ENCODE results near the gene ADISSP.

Gene ADISSP

DNA sequence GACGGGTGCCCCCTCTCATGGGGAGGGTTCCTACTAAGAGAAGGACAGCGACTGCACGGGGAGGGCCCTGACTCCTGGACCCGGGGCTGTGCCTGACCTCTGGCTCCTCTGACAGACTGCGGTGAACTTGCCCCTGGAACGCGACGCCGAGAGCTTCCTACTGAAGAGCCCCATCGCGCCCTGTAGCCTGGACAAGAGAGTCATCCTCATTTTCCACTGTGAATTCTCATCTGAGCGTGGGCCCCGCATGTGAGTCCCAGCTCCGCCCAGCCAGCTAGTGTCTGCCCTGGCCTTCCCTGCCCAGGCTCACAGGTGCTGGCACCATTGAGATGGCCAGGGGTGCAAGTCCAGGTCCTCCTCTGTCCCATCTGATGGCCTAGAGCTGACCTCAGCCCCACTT, 35.7 kb upstream of the ADISSP start:
- TF ChIP-seq, protein P1, sequence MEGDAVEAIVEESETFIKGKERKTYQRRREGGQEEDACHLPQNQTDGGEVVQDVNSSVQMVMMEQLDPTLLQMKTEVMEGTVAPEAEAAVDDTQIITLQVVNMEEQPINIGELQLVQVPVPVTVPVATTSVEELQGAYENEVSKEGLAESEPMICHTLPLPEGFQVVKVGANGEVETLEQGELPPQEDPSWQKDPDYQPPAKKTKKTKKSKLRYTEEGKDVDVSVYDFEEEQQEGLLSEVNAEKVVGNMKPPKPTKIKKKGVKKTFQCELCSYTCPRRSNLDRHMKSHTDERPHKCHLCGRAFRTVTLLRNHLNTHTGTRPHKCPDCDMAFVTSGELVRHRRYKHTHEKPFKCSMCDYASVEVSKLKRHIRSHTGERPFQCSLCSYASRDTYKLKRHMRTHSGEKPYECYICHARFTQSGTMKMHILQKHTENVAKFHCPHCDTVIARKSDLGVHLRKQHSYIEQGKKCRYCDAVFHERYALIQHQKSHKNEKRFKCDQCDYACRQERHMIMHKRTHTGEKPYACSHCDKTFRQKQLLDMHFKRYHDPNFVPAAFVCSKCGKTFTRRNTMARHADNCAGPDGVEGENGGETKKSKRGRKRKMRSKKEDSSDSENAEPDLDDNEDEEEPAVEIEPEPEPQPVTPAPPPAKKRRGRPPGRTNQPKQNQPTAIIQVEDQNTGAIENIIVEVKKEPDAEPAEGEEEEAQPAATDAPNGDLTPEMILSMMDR (IDR thresholded peaks at IDR 0.05), result no peak
- peaks cover 53% of the 10 kb centered on the region for H3K4me1 Mint-ChIP-seq
- peaks cover 3% of the 10 kb centered on the region for H3K27me3 Mint-ChIP-seq (ENCODE audit: low read depth, poor library complexity)
- peaks cover 27% of the 10 kb centered on the region for H3K36me3 Mint-ChIP-seq (ENCODE audit: low read depth)
- H3K4me3 Mint-ChIP-seq, result no peak overlapping the region
- H3K27ac Mint-ChIP-seq, result peak overlapping the region; percentile 32
- no peaks in the 10 kb centered on the region for H3K9me3 Mint-ChIP-seq
- DNase-seq, result no peak

DNA sequence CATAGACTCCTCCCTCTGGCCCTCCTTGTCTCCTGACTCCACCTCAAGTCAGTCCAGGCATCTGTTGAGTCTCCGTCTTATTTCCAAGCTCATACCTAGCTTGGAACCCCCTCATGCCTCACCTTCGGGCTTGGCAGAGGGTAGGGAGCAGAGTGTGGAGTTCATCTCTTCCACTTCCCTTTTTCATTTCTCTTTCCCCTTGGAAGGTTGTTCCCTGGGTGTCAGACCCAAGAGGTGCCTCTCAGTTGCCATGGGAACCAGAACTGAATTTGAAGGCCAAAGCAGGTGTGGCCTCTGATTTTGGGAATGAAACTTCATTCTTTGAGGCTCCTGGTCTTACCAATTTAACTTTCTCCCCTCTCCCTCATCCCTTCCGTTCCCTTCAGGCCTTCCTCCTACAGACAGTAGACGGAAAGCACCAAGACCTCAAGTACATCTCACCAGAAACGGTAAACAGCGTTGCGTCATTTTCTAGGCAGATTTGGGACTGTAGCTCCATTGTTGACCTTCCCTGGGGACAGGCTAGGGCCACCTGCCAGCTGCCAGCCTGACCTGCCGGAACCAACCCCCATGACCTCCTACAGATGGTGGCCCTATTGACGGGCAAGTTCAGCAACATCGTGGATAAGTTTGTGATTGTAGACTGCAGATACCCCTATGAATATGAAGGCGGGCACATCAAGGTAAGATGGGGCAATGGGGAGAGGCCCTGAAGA, 35.1 kb upstream of the ADISSP start:
- Mint-ChIP-seq H3K4me3 (no peak overlapping the region), H3K36me3 (ENCODE audit: low read depth) (peaks cover 27% of the 10 kb centered on the region), H3K9me3 (no peaks in the 10 kb centered on the region), H3K27ac (peak overlapping the region; percentile 32), H3K4me1 (peaks cover 53% of the 10 kb centered on the region), H3K27me3 (ENCODE audit: low read depth, poor library complexity) (peaks cover 5% of the 10 kb centered on the region)
- TF ChIP-seq, protein P1 (IDR thresholded peaks at IDR 0.05), result no peak
- no peak for DNase-seq

DNA sequence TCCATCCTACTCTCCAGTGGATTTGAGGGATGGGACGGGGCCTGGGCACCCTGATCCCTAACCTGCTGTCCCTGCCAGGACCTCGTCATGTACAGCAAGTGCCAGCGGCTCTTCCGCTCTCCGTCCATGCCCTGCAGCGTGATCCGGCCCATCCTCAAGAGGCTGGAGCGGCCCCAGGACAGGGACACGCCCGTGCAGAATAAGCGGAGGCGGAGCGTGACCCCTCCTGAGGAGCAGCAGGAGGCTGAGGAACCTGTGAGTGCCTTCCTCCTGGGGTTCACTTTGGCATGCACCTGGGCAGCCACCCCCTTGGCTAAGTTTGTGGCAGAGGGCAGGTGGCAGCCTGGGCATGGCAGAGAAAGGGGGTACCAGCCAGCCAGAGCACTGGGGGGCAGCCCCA, 34.3 kb upstream of the ADISSP start:
- no peak overlapping the region for H3K27ac Mint-ChIP-seq
- no peak overlapping the region for H3K4me3 Mint-ChIP-seq
- DNase-seq, result no peak
- H3K4me1 Mint-ChIP-seq, result peaks cover 53% of the 10 kb centered on the region
- TF ChIP-seq, protein P1 (IDR thresholded peaks at IDR 0.05), result no peak
- no peaks in the 10 kb centered on the region for H3K9me3 Mint-ChIP-seq
- H3K27me3 Mint-ChIP-seq (ENCODE audit: low read depth, poor library complexity), result peaks cover 7% of the 10 kb centered on the region
- peaks cover 27% of the 10 kb centered on the region for H3K36me3 Mint-ChIP-seq (ENCODE audit: low read depth)

DNA sequence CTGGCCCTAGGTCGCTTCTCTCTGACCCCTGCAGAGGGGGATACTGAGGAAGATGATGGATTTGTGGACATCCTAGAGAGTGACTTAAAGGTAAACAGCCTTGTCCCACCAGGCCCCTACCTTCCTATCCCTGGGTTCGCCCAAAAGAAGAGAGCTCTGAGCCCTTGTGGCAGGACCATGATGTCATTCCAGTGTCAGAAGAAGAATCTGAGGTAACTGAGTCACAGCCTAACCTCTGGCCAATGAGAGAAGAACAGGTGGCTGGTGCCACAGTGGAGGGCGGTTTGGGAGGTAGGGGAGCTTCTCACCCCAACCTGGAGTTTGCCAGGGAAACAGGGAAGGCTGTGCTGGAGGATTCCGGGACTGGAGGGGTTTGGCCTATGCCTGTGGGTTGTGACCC, 33.7 kb upstream of the ADISSP start:
- Mint-ChIP-seq H3K4me1 (peaks cover 54% of the 10 kb centered on the region), H3K36me3 (ENCODE audit: low read depth) (peaks cover 27% of the 10 kb centered on the region), H3K27ac (no peak overlapping the region), H3K9me3 (no peaks in the 10 kb centered on the region), H3K4me3 (no peak overlapping the region), H3K27me3 (ENCODE audit: low read depth, poor library complexity) (peaks cover 7% of the 10 kb centered on the region)
- TF ChIP-seq, protein P1 (IDR thresholded peaks at IDR 0.05), result no peak
- DNase-seq, result no peak

DNA sequence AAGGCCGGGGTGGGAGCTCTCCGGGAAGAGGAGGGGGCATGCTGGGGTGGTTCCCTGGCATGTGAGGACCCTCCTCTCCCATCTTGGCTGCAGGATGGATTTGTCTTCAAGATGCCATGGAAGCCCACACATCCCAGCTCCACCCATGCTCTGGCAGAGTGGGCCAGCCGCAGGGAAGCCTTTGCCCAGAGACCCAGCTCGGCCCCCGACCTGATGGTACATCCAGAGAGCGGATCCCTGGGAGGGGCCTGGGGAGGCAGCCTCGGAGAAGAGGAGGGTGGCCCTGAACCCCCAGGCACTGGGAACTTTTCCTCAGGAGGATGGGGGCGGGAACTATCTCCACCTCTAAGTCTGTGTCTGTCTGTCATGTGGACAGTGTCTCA, 33.3 kb upstream of the ADISSP start:
- no peak overlapping the region for H3K4me3 Mint-ChIP-seq
- DNase-seq, result no peak
- H3K27ac Mint-ChIP-seq, result no peak overlapping the region
- peaks cover 7% of the 10 kb centered on the region for H3K27me3 Mint-ChIP-seq (ENCODE audit: low read depth, poor library complexity)
- peaks cover 54% of the 10 kb centered on the region for H3K4me1 Mint-ChIP-seq
- TF ChIP-seq, protein P1 (IDR thresholded peaks at IDR 0.05), result no peak
- H3K9me3 Mint-ChIP-seq, result no peaks in the 10 kb centered on the region
- peaks cover 27% of the 10 kb centered on the region for H3K36me3 Mint-ChIP-seq (ENCODE audit: low read depth)

DNA sequence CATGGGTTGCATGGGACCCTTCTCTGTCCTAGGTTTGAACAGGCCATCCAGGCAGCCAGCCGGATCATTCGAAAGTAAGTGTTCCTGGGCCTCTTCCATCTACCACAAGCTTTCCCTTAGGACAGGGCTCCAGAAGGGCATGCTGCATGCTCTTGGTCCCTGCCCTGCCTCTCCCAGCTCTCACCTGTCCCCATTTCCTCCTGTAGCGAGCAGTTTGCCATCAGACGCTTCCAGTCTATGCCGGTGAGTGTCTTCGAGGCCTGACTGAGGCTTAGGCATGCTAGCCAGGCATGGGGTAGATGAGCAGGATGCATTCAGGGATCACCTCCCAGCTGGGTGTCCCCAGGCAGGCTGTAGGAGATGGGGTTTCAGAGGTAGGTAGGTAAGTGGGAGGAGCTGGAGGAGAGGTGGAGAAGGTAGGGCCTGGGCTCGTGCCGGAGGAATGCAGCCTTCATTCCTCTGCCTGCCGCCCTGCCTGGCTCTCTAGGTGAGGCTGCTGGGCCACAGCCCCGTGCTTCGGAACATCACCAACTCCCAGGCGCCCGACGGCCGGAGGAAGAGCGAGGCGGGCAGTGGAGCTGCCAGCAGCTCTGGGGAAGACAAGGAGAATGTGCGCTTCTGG, 32.8 kb upstream of the ADISSP start:
- DNase-seq, result no peak
- Mint-ChIP-seq H3K36me3 (ENCODE audit: low read depth) (peaks cover 25% of the 10 kb centered on the region), H3K27ac (peak overlapping the region; percentile 69), H3K4me1 (peaks cover 53% of the 10 kb centered on the region), H3K9me3 (no peaks in the 10 kb centered on the region), H3K27me3 (ENCODE audit: low read depth, poor library complexity) (peaks cover 7% of the 10 kb centered on the region), H3K4me3 (peak overlapping the region; percentile 12)
- TF ChIP-seq, protein P1 (IDR thresholded peaks at IDR 0.05), result no peak
